ENCODE results near the gene TRIO.

Gene TRIO

GRCh38 chr5:14123551-14123950 lies 19.6 kb upstream of the TRIO start (continued):
- no peak for TF ChIP-seq MZF1 (tag by site-specific recombination; IDR thresholded peaks at IDR 0.05; ENCODE audit: borderline replicate concordance)
- TF ChIP-seq ZNF302 (tag by site-specific recombination; IDR thresholded peaks at IDR 0.05; ENCODE audit: low read depth): no peak
- TF ChIP-seq PRDM6 (tag by site-specific recombination; IDR thresholded peaks at IDR 0.05): no peak
- no peak for TF ChIP-seq ZNF155 (tag by site-specific recombination; IDR thresholded peaks at IDR 0.05)
- no peak for TF ChIP-seq ZFHX2 (tag by site-specific recombination; conservative IDR thresholded peaks at IDR 0.05)
- TF ChIP-seq PRDM10 (tag by site-specific recombination; IDR thresholded peaks at IDR 0.05): no peak
- no peak for TF ChIP-seq ZNF239 (tag by site-specific recombination; IDR thresholded peaks at IDR 0.05)
- TF ChIP-seq ZSCAN4 (tag by site-specific recombination; IDR thresholded peaks at IDR 0.05): no peak
- no peak for TF ChIP-seq ZNF747 (tag by site-specific recombination; IDR thresholded peaks at IDR 0.05)
- TF ChIP-seq GLI2 (tag by site-specific recombination; IDR thresholded peaks at IDR 0.05; ENCODE audit: borderline replicate concordance, low read depth): no peak

GRCh38 chr5:14123974-14124482 lies 19.1 kb upstream of the TRIO start:
- ChIA-PET CTCF (interaction anchor here (1.3 kb wide), 1 partner anchor 146 kb away, joined by 4 read pairs; no protein-coding TSS in a partner anchor), POLR2A (no interaction called here)
- Histone ChIP-seq H3K9me3 (ENCODE audit: control insufficient read depth, insufficient read depth, low read depth, low read length) (no peaks in the 10 kb centered on the region), H3K4me3 (ENCODE audit: low read depth, low read length) (no peak overlapping the region), H3K36me3 (ENCODE audit: control insufficient read depth in 2 of 2, insufficient read depth in 1 of 2, low read length in 2 of 2) (no peaks in the 10 kb centered on the region), H3K4me1 (ENCODE audit: control insufficient read depth, insufficient read depth, low read length) (0 out of 2 replicates have a peak, but pooled peaks cover 2% of the 10 kb centered on the region), H3K27ac (ENCODE audit: extremely low read depth, low read depth, low read length) (no peak overlapping the region)
- peak; percentile 87 for TF ChIP-seq GLIS1 (tag by site-specific recombination; IDR thresholded peaks at IDR 0.05)
- peak; percentile 72 for TF ChIP-seq PRDM10 (tag by site-specific recombination; IDR thresholded peaks at IDR 0.05)
- no peak for TF ChIP-seq ZNF549 (tag by site-specific recombination; IDR thresholded peaks at IDR 0.05)
- TF ChIP-seq ZNF423 (tag by site-specific recombination; IDR thresholded peaks at IDR 0.05): no peak
- no peak for TF ChIP-seq ZNF433 (tag by site-specific recombination; IDR thresholded peaks at IDR 0.05; ENCODE audit: low read depth)
- TF ChIP-seq ZIC2 (tag by site-specific recombination; IDR thresholded peaks at IDR 0.05): peak; percentile 62
- no peak for TF ChIP-seq HOXC10 (CRISPR knock-in tag; IDR thresholded peaks at IDR 0.05)
